OCI-LY1 (cell line): ENCODE results near the gene STEAP3.

ENCODE experiments used
- H2AFZ ChIP-seq: fragments of 200-600 bp; sonication (generic), shearing (Covaris generic); 2 replicates; pipeline ENCODE4 v1.6.0; 2014; ENCODE audit warnings: antibody characterized with exemption, mild to moderate bottlenecking, low read length
- H3F3A ChIP-seq: fragments of 200-600 bp; sonication (generic), shearing (Covaris generic); 2 replicates; pipeline ENCODE4 v1.6.0; 2014; ENCODE audit warnings: mild to moderate bottlenecking, antibody characterized with exemption, low read length, moderate library complexity; ENCODE audit not compliant: insufficient read depth
- H3K27ac ChIP-seq: fragments of 200-600 bp; sonication (generic); 2 replicates; pipeline ENCODE4 v1.5.1; 2014; ENCODE audit warnings: low read length, mixed run types, mild to moderate bottlenecking, low read depth; ENCODE audit not compliant: poor library complexity, severe bottlenecking
- H3K27me3 ChIP-seq: fragments of 200-600 bp; sonication (generic); 2 replicates; pipeline ENCODE4 v1.6.0; 2014; ENCODE audit warnings: antibody characterized with exemption, mild to moderate bottlenecking, low read length, moderate library complexity; ENCODE audit not compliant: insufficient read depth
- H3K36me3 ChIP-seq: fragments of 200-600 bp; sonication (generic); 2 replicates; pipeline ENCODE4 v1.6.1; 2014; ENCODE audit warnings: mild to moderate bottlenecking, antibody characterized with exemption, low read length, moderate library complexity, mixed read lengths; ENCODE audit not compliant: insufficient read depth
- H3K4me1 ChIP-seq: fragments of 200-600 bp; sonication (generic); 2 replicates; pipeline ENCODE4 v1.5.1; 2014; ENCODE audit warnings: mild to moderate bottlenecking, low read length, moderate library complexity; ENCODE audit not compliant: insufficient read depth, severe bottlenecking
- H3K4me2 ChIP-seq: fragments of 200-600 bp; sonication (generic), shearing (Covaris generic); 2 replicates; pipeline ENCODE4 v1.6.1; 2014; ENCODE audit warnings: low read length
- H3K4me3 ChIP-seq: fragments of 200-600 bp; sonication (generic); 2 replicates; pipeline ENCODE4 v1.5.1; 2014; ENCODE audit warnings: low read length, low read depth, mild to moderate bottlenecking, mixed read lengths; ENCODE audit not compliant: poor library complexity, severe bottlenecking
- H3K79me2 ChIP-seq: fragments of 200-600 bp; shearing (Covaris generic); 2 replicates; pipeline ENCODE4 v1.6.1; 2016; ENCODE audit warnings: mixed run types, low read length, mixed read lengths; ENCODE audit not compliant: insufficient read depth
- H3K9ac ChIP-seq: fragments of 200-600 bp; sonication (generic), shearing (Covaris generic); 2 replicates; pipeline ENCODE4 v1.6.1; 2014; ENCODE audit warnings: mild to moderate bottlenecking, low read length, mixed read lengths
- H3K9me2 ChIP-seq: fragments of 200-600 bp; sonication (generic), shearing (Covaris generic); 2 replicates; pipeline ENCODE4 v1.6.1; 2014; ENCODE audit warnings: low read depth, mild to moderate bottlenecking, low read length, mixed read lengths
- H3K9me3 ChIP-seq: fragments of 200-600 bp; shearing (Covaris generic); 2 replicates; pipeline ENCODE4 v1.6.1; 2014; ENCODE audit warnings: low read length, mixed read lengths
- H4K20me1 ChIP-seq: fragments of 200-600 bp; sonication (generic), shearing (Covaris generic); 2 replicates; pipeline ENCODE4 v1.6.0; 2016; ENCODE audit warnings: mild to moderate bottlenecking, low read length; ENCODE audit not compliant: insufficient read depth
- CTCF ChIP-seq: fragments of 200-600 bp; sonication (generic), shearing (Covaris generic); IDR thresholded peaks from 2 replicates; pipeline ENCODE4 v1.5.1; 2017; ENCODE audit warnings: mild to moderate bottlenecking, antibody characterized with exemption, low read length, moderate library complexity, mixed read lengths
- EZH2 ChIP-seq: fragments of 200-600 bp; sonication (generic), shearing (Covaris generic); IDR thresholded peaks from 2 replicates; pipeline ENCODE4 v1.8.0; 2017; ENCODE audit warnings: borderline replicate concordance, mixed run types, mild to moderate bottlenecking, antibody characterized with exemption, low read length, moderate library complexity, mixed read lengths

Gene STEAP3

GRCh38 chr2:119205001-119205706 is 18.5 kb upstream of the STEAP3 start:
- no peak overlapping the region for H3K27ac ChIP-seq

DNA sequence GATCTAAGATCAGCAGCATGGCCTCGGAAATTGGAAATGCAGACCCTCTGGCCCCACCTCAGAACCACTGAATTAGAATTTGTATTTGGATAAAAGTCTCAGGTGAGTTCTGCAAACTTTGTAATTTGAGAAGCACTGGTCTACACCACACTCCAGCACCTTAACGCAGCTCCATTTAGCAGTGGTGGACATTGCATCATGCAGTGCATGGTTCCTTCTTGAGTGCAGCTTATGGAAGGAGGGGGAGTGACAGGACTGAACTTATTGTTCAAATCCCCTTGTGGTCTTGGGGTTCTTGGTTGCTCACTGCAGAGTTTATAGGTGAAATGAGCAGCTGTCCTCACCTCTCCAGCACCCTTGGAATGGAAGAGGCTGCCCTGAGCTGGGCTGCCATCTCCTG is 17.4 kb upstream of the STEAP3 start:
- Histone ChIP-seq H4K20me1 (no peaks in the 10 kb centered on the region), H2AFZ (no peak overlapping the region), H3K4me3 (no peak overlapping the region), H3K4me1 (no peaks in the 10 kb centered on the region), H3K9ac (no peak overlapping the region), H3K36me3 (no peaks in the 10 kb centered on the region), H3K9me2 (no peaks in the 10 kb centered on the region), H3K27ac (no peak overlapping the region), H3K79me2 (no peaks in the 10 kb centered on the region), H3K9me3 (no peaks in the 10 kb centered on the region), H3F3A (no peaks in the 10 kb centered on the region), H3K4me2 (no peak overlapping the region), H3K27me3 (no peaks in the 10 kb centered on the region)
- TF ChIP-seq EZH2 (no peak), CTCF (no peak)

More at GRCh38 chr2:119205001-119205706, 18.5 kb upstream of the STEAP3 start:
- H3K79me2 ChIP-seq, result no peaks in the 10 kb centered on the region
- TF ChIP-seq CTCF, result no peak
- TF ChIP-seq EZH2, result no peak
- no peaks in the 10 kb centered on the region for H3K9me2 ChIP-seq
- no peaks in the 10 kb centered on the region for H4K20me1 ChIP-seq
- no peak overlapping the region for H2AFZ ChIP-seq
- H3K36me3 ChIP-seq, result no peaks in the 10 kb centered on the region
- H3F3A ChIP-seq, result no peaks in the 10 kb centered on the region
- H3K4me2 ChIP-seq, result no peak overlapping the region
- H3K9ac ChIP-seq, result no peak overlapping the region
- no peaks in the 10 kb centered on the region for H3K9me3 ChIP-seq
- H3K4me1 ChIP-seq, result no peaks in the 10 kb centered on the region
- H3K4me3 ChIP-seq, result no peak overlapping the region
- no peaks in the 10 kb centered on the region for H3K27me3 ChIP-seq

DNA sequence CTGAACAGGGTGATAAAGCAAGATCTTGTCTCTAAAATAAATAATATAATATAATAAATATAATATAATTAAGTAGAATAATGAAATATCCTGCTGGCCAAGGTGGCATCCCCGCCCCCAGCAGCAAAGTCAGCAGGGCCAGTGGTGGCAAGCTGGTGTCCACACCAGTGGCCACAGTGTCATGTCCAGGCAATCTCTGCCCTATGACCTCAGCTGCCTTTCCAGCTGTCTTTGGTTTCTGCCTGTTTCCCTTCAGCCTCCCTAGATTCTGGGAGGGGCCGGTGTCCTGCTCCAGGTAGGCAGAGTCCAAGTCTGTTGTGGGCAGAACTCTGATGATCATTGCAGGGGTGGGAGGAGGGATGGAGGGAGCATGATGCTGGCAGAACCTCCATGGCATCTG is 16.2 kb upstream of the STEAP3 start:
- no peaks in the 10 kb centered on the region for H3K9me3 ChIP-seq
- no peak for TF ChIP-seq CTCF
- no peaks in the 10 kb centered on the region for H3F3A ChIP-seq
- H3K36me3 ChIP-seq, result no peaks in the 10 kb centered on the region
- H2AFZ ChIP-seq, result no peak overlapping the region
- H4K20me1 ChIP-seq, result no peaks in the 10 kb centered on the region
- no peak overlapping the region for H3K4me2 ChIP-seq
- H3K27ac ChIP-seq, result no peak overlapping the region
- H3K9ac ChIP-seq, result no peak overlapping the region
- H3K9me2 ChIP-seq, result no peaks in the 10 kb centered on the region
- no peaks in the 10 kb centered on the region for H3K79me2 ChIP-seq
- no peaks in the 10 kb centered on the region for H3K27me3 ChIP-seq
- H3K4me1 ChIP-seq, result no peaks in the 10 kb centered on the region
- H3K4me3 ChIP-seq, result no peak overlapping the region
